HepG2 (cell line): ENCODE measurements around the gene DNMT1. TPM values are rescaled to one million over a fixed set of nuclear protein-coding genes. Genes with fewer than 3 reads are reported as not detected.

ENCODE experiments used
- ATAC-seq: fragments of 200-7000 bp; cut with Tn5 transposase; 3 replicates; pipeline ENCODE4 v1.9.1; 2020; ENCODE audit warnings: mild to moderate bottlenecking, moderate library complexity
- BruUV-seq: library from RNA; stranded (reverse); fragments of 400-500 nt; replicated peaks from 2 replicates; lab custom pipeline; 2021; lab: Mats Ljungman, UMichigan
- CTCF ChIA-PET: fragments of 300-600 bp; formaldehyde crosslinking; extraction: SDS; loops from one replicate; lab custom pipeline; 2021; ENCODE audit warnings: low total read pairs, inconsistent platforms, low intra/inter-chr PET ratio; lab: Yijun Ruan, JAX
- POLR2A ChIA-PET: fragments of 350-600 bp; sonication (Branson Sonifier 250); formaldehyde crosslinking; loops from one replicate; lab custom pipeline; 2020; ENCODE audit warnings: antibody characterized with exemption, inconsistent platforms; lab: Yijun Ruan, JAX
- DNase-seq: peaks from one replicate; pipeline ENCODE4 v3.0.0-alpha.2; 2015; ENCODE audit warnings: low spot score
- FAIRE-seq: peaks from 3 replicates; lab custom pipeline; 2011; peaks lifted over from hg19 to GRCh38; lab: Jason Lieb, UNC
- H2AFZ ChIP-seq: one replicate; pipeline ENCODE4 v1.6.1; 2011; ENCODE audit warnings: low read length, inconsistent platforms
- H3K27ac ChIP-seq: fragments of 300-600 bp; 3 replicates; pipeline ENCODE4 v1.8.0; 2011; ENCODE audit warnings: mixed run types, mild to moderate bottlenecking, mixed read lengths, low read length, inconsistent platforms; ENCODE audit not compliant: insufficient read depth; ENCODE audit errors: extremely low read length
- H3K27me3 ChIP-seq, 2 experiments: fragments of 200-600 bp in 1 of 2; 2 replicates in 1 of 2; 3 replicates in 1 of 2; pipeline versions ENCODE4 v1.6.0 to v1.8.0; 2011; ENCODE audit warnings: low read length in 2 of 2, mild to moderate bottlenecking in 2 of 2, moderate library complexity in 2 of 2, inconsistent platforms in 1 of 2; ENCODE audit not compliant: insufficient read depth in 2 of 2, control insufficient read depth in 1 of 2
- H3K36me3 ChIP-seq, 2 experiments: fragments of 200-600 bp in 1 of 2; replicated peaks in 1 of 2; 2 replicates in 1 of 2; 3 replicates in 1 of 2; pipeline versions ENCODE4 v1.5.1 to v1.8.0; 2011; ENCODE audit warnings: low read length in 2 of 2, inconsistent platforms in 1 of 2; ENCODE audit not compliant: insufficient read depth in 2 of 2, control insufficient read depth in 1 of 2
- H3K4me1 ChIP-seq: 2 replicates; pipeline ENCODE4 v1.5.1; 2012; ENCODE audit warnings: low read length, inconsistent platforms; ENCODE audit not compliant: insufficient read depth
- H3K4me2 ChIP-seq: 2 replicates; pipeline ENCODE4 v1.6.0; 2011; ENCODE audit warnings: low read depth, low read length, inconsistent platforms
- H3K4me3 ChIP-seq, 3 experiments: fragments of 200-600 bp in 1 of 3; sonication (generic), shearing (Covaris generic) in 1 of 3; replicated peaks in 1 of 3; 2 replicates each; pipeline ENCODE4 v1.5.1; 2011 to 2016; ENCODE audit warnings: low read length in 3 of 3, inconsistent platforms in 2 of 3, low read depth in 2 of 3, mild to moderate bottlenecking in 2 of 3, control low read depth in 1 of 3, mixed read lengths in 1 of 3; ENCODE audit not compliant: insufficient read depth in 1 of 3
- H3K79me2 ChIP-seq: one replicate; pipeline ENCODE4 v1.6.1; 2011; ENCODE audit warnings: low read length, inconsistent platforms; ENCODE audit not compliant: insufficient read depth
- H3K9ac ChIP-seq: 2 replicates; pipeline ENCODE4 v1.6.0; 2011; ENCODE audit warnings: mild to moderate bottlenecking, low read depth, low read length, inconsistent platforms; ENCODE audit not compliant: insufficient read depth
- H3K9me3 ChIP-seq: 2 replicates; pipeline ENCODE4 v1.5.1; 2012; ENCODE audit warnings: mild to moderate bottlenecking, low read length
- H4K20me1 ChIP-seq: 2 replicates; pipeline ENCODE4 v1.6.0; 2011; ENCODE audit warnings: inconsistent platforms, mild to moderate bottlenecking, low read length, moderate library complexity; ENCODE audit not compliant: insufficient read depth
- FOXO1 ChIP-seq: sonication (generic); formaldehyde crosslinking; IDR thresholded peaks from 2 replicates; pipeline ENCODE4 v1.4.0; 2020; ENCODE audit warnings: missing genetic modification reagents
- IKZF1 ChIP-seq: fragments of 450-650 bp; IDR thresholded peaks from 2 replicates; pipeline ENCODE4 v1.7.1; 2016
- ZMYM3 ChIP-seq: sonication (generic); formaldehyde crosslinking; IDR thresholded peaks from 2 replicates; pipeline ENCODE4 v1.5.1; 2020; ENCODE audit warnings: mild to moderate bottlenecking, missing genetic modification reagents
- ZNF276 ChIP-seq: sonication (generic); formaldehyde crosslinking; IDR thresholded peaks from 2 replicates; pipeline ENCODE4 v1.4.0; 2020; ENCODE audit warnings: mild to moderate bottlenecking, low read depth, missing genetic modification reagents
- ZNF30 ChIP-seq: sonication (generic); formaldehyde crosslinking; IDR thresholded peaks from 2 replicates; pipeline ENCODE4 v1.5.0; 2020; ENCODE audit warnings: mild to moderate bottlenecking, missing genetic modification reagents
- ZNF34 ChIP-seq: sonication (generic); formaldehyde crosslinking; IDR thresholded peaks from 2 replicates; pipeline ENCODE4 v1.4.0; 2020; ENCODE audit warnings: mild to moderate bottlenecking, missing genetic modification reagents, borderline replicate concordance
- ZNF768 ChIP-seq: sonication (generic); formaldehyde crosslinking; IDR thresholded peaks from 2 replicates; pipeline ENCODE4 v1.4.0; 2020; ENCODE audit warnings: missing genetic modification reagents
- WGBS: methylation state at CpG from one replicate; pipeline ENCODE4 v1.1.6; 2017; ENCODE audit warnings: low lambda C conversion rate; 5-methylcytosine and 5-hydroxymethylcytosine counted together
- in situ Hi-C: cut with HindIII; loops from 2 replicates; pipeline ENCODE4 v1.10.0; 2017; ENCODE audit warnings: low pct_unique_long_range_greater_than_20kb; ENCODE audit not compliant: extremely low pct_ligation_motif_present
- intact Hi-C: fragments of 100-400 bp; cut with micrococcal nuclease; formaldehyde crosslinking; loops from one replicate; pipeline ENCODE4 v1.10.0; 2022; ENCODE audit not compliant: unreplicated experiment
- polyA plus RNA-seq, 8 experiments: library from polyadenylated mRNA; depleted of rRNA in 3 of 8; stranded (reverse) in 7 of 8; unstranded in 1 of 8; fragments of >200 nt; fragmentation: Illumina TruSeq in 4 of 8; extraction: Trizol in 4 of 8; gene quantifications; 2 replicates each; pipeline versions ENCODE4 v1.2.1 to v1.2.3, GENCODE V29; 2011 to 2016; ENCODE audit warnings: low read depth in 4 of 8, missing spikeins in 1 of 8, mixed read lengths in 1 of 8; ENCODE audit not compliant: insufficient read depth in 1 of 8
- total RNA-seq, 5 experiments: library from RNA; depleted of rRNA; stranded (reverse); fragments of >200 nt; fragmentation: Illumina TruSeq; extraction: Trizol; gene quantifications; 2 replicates each; pipeline ENCODE4 v1.2.3, GENCODE V29; 2016; ENCODE audit warnings: low read depth in 1 of 5

DNMT1 gene
- total and polyA plus RNA-seq, 2 of the 13 experiments (the other 11 are each of a cell fraction or from before 2014, with no cell fraction given): 31.2 to 91.1 TPM

GRCh38 chr19:10222201-10222890 is 27.6 kb upstream of the DNMT1 start:
- no peaks in the 10 kb centered on the region for H3K79me2 ChIP-seq
- no peak overlapping the region for H3K9ac ChIP-seq
- FAIRE-seq (no peak), DNase-seq (no peak), ATAC-seq (no peak)
- POLR2A ChIA-PET: no interaction called here
- no TSS peak for BruUV-seq
- no peak overlapping the region for H3K4me2 ChIP-seq
- no peak overlapping the region for H2AFZ ChIP-seq
- TF ChIP-seq ZNF30 (CRISPR knock-in tag) (no peak), ZNF34 (CRISPR knock-in tag) (no peak), IKZF1 (no peak)
- WGBS: 77% methylated on average over 13 of the region's 14 CpGs
- H4K20me1 ChIP-seq: no peaks in the 10 kb centered on the region
- no peaks in the 10 kb centered on the region for H3K36me3 ChIP-seq
- H3K27ac ChIP-seq: no peak overlapping the region
- intact Hi-C loops: no loop called here
- in situ Hi-C loops: no loop called here
- H3K27me3 ChIP-seq: no peaks in the 10 kb centered on the region; a peak in 1 of 5 replicates
- H3K4me1 ChIP-seq: peaks cover 30% of the 10 kb centered on the region
- no peak overlapping the region for H3K4me3 ChIP-seq
- CTCF ChIA-PET: no interaction called here
- H3K9me3 ChIP-seq: no peaks in the 10 kb centered on the region

DNA sequence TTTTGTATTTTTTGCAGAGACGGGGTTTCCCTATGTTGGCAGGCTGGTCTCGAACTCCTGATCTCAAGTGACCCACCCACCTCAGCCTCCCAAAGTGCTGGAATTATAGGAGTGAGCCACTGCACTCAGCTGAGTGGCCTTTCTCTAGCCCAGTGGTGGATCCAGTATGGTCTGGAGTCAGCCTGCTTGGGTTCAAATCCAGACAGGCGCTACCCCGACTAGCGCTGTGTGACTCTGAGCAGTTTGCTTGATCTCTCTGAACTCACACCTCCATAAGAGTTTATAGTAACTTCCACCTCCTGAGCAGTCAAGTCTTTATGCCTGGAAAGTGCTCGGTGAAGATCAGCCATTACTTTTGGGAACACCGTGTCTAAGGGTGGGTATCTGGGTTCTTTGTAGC is 25.9 kb upstream of the DNMT1 start:
- WGBS: 75% methylated on average over 7 of the region's 7 CpGs
- no peak overlapping the region for H2AFZ ChIP-seq
- POLR2A ChIA-PET: interaction anchor here (1.3 kb wide), 1 partner anchor 29 kb away, joined by 4 read pairs; no protein-coding TSS in a partner anchor
- H3K27ac ChIP-seq: no peak overlapping the region
- H3K79me2 ChIP-seq: no peaks in the 10 kb centered on the region
- intact Hi-C loops (no loop called here), in situ Hi-C loops (no loop called here)
- no peak for FAIRE-seq
- no peaks in the 10 kb centered on the region for H4K20me1 ChIP-seq
- H3K36me3 ChIP-seq: no peaks in the 10 kb centered on the region
- H3K9ac ChIP-seq: no peak overlapping the region
- H3K4me3 ChIP-seq: no peak overlapping the region
- no peak for ATAC-seq
- no peaks in the 10 kb centered on the region for H3K27me3 ChIP-seq
- TF ChIP-seq ZMYM3 (CRISPR knock-in tag) (peak; percentile 81), FOXO1 (CRISPR knock-in tag) (no peak), ZNF768 (CRISPR knock-in tag) (peak; percentile 95), ZNF276 (no peak)
- peaks cover 30% of the 10 kb centered on the region for H3K4me1 ChIP-seq
- H3K4me2 ChIP-seq: no peak overlapping the region
- CTCF ChIA-PET: no interaction called here
- no peaks in the 10 kb centered on the region for H3K9me3 ChIP-seq
- no TSS peak for BruUV-seq
- no peak for DNase-seq
